K562 (cell line): ENCODE measurements around the gene NKX1-2. TPM values are rescaled to one million over a fixed set of nuclear protein-coding genes. Genes with fewer than 3 reads are reported as not detected.

Experiments
- ATAC-seq: fragments of 200-7000 bp; cut with Tn5 transposase; 3 replicates; pipeline ENCODE4 v1.9.1; 2020; ENCODE audit warnings: moderate library complexity
- BruUV-seq: library from RNA; stranded (reverse); fragments of 400-500 nt; replicated peaks from 2 replicates; lab custom pipeline; 2021; lab: Mats Ljungman, UMichigan
- CTCF ChIA-PET: fragments of 300-600 bp; formaldehyde crosslinking; extraction: SDS; loops from one replicate; lab custom pipeline; 2021; ENCODE audit warnings: low intra/inter-chr PET ratio; lab: Yijun Ruan, JAX
- POLR2A ChIA-PET: fragments of 300-600, 350-650 bp; sonication (Branson Sonifier 250); formaldehyde crosslinking; extraction: SDS; loops from one replicate; lab custom pipeline; 2021; ENCODE audit warnings: antibody characterized with exemption, inconsistent platforms; lab: Yijun Ruan, JAX
- DNase-seq, 4 experiments: peaks; one replicate each; pipeline versions ENCODE4 v3.0.0 to v3.0.0-alpha.2; 2011 to 2018; ENCODE audit warnings: low spot score in 3 of 4, mixed read lengths in 3 of 4; ENCODE audit errors: extremely low read depth in 1 of 4
- FAIRE-seq: peaks from 2 replicates; lab custom pipeline; 2011; peaks lifted over from hg19 to GRCh38; lab: Jason Lieb, UNC
- H2AFZ ChIP-seq: 2 replicates; pipeline ENCODE4 v1.6.0; 2011; ENCODE audit warnings: low read depth, low read length, control low read depth, inconsistent platforms
- H3K27ac ChIP-seq: fragments of 200-600 bp; 3 replicates; pipeline ENCODE4 v1.8.0; 2011; ENCODE audit warnings: low read depth, mild to moderate bottlenecking, control low read depth, inconsistent platforms, low read length, moderate library complexity, mixed read lengths; ENCODE audit errors: extremely low read depth
- H3K27me3 ChIP-seq, 2 experiments: fragments of 300-600 bp in 1 of 2; 2 replicates in 1 of 2; 3 replicates in 1 of 2; pipeline versions ENCODE4 v1.6.0 to v1.8.0; 2011; ENCODE audit warnings: inconsistent platforms in 2 of 2, low read length in 2 of 2, mild to moderate bottlenecking in 1 of 2, mixed read lengths in 1 of 2, moderate library complexity in 1 of 2; ENCODE audit not compliant: control insufficient read depth in 2 of 2, insufficient read depth in 2 of 2
- H3K36me3 ChIP-seq: fragments of 300-600 bp; 3 replicates; pipeline ENCODE4 v1.8.0; 2011; ENCODE audit warnings: mild to moderate bottlenecking, low read length, inconsistent platforms; ENCODE audit not compliant: control insufficient read depth, insufficient read depth
- H3K4me1 ChIP-seq, 2 experiments: fragments of 200-600 bp in 1 of 2; replicated peaks in 1 of 2; 2 replicates in 1 of 2; 3 replicates in 1 of 2; pipeline versions ENCODE4 v1.5.1 to v1.8.0; 2011; ENCODE audit warnings: inconsistent platforms in 2 of 2, low read length in 2 of 2, mild to moderate bottlenecking in 1 of 2, mixed read lengths in 1 of 2, moderate library complexity in 1 of 2; ENCODE audit not compliant: control insufficient read depth in 2 of 2, insufficient read depth in 2 of 2
- H3K4me2 ChIP-seq: 2 replicates; pipeline ENCODE4 v1.6.1; 2011; ENCODE audit warnings: low read length, control low read depth, inconsistent platforms, mixed read lengths; ENCODE audit not compliant: insufficient read depth
- H3K4me3 ChIP-seq: fragments of 200-600 bp; sonication (generic), shearing (Covaris generic); 2 replicates; pipeline ENCODE4 v1.5.1; 2016; ENCODE audit warnings: control low read depth, inconsistent platforms
- H3K79me2 ChIP-seq: fragments of 200-600 bp; 3 replicates; pipeline ENCODE4 v1.8.0; 2011; ENCODE audit warnings: low read length, inconsistent platforms; ENCODE audit not compliant: control insufficient read depth, insufficient read depth
- H3K9ac ChIP-seq, 2 experiments: 2 replicates each; pipeline versions ENCODE4 v1.6.0 to v1.6.1; 2011; ENCODE audit warnings: low read depth in 2 of 2, low read length in 2 of 2, control low read depth in 1 of 2, inconsistent platforms in 1 of 2, mild to moderate bottlenecking in 1 of 2, mixed read lengths in 1 of 2; ENCODE audit not compliant: insufficient read depth in 1 of 2
- H3K9me1 ChIP-seq: one replicate; pipeline ENCODE4 v1.6.0; 2011; ENCODE audit warnings: inconsistent platforms, mild to moderate bottlenecking, low read length, moderate library complexity; ENCODE audit not compliant: control insufficient read depth, insufficient read depth
- H3K9me3 ChIP-seq: replicated peaks from 2 replicates; pipeline ENCODE4 v1.5.1; 2011; ENCODE audit warnings: low read depth, low read length, inconsistent platforms; ENCODE audit not compliant: control insufficient read depth, insufficient read depth
- H4K20me1 ChIP-seq: replicated peaks from 2 replicates; pipeline ENCODE4 v1.6.1; 2011; ENCODE audit warnings: low read length, inconsistent platforms, mixed read lengths; ENCODE audit not compliant: control insufficient read depth, insufficient read depth
- CHCHD3 ChIP-seq: fragments of 250-450 bp; sonication (Bioruptor Pico); IDR thresholded peaks from 2 replicates; pipeline ENCODE4 v2.1.2; 2022; ENCODE audit warnings: mild to moderate bottlenecking
- DNMT1 ChIP-seq: fragments of 450-650 bp; IDR thresholded peaks from 2 replicates; pipeline ENCODE4 v1.6.1; 2016; ENCODE audit warnings: antibody characterized with exemption, mild to moderate bottlenecking
- HNRNPL ChIP-seq: fragments of 200-400 bp; formaldehyde crosslinking; IDR thresholded peaks from 2 replicates; pipeline ENCODE4 v1.6.1; 2017; ENCODE audit warnings: low read depth, mild to moderate bottlenecking, low read length
- PHF20 ChIP-seq: fragments of 450-650 bp; IDR thresholded peaks from 2 replicates; pipeline ENCODE4 v1.6.1; 2018; ENCODE audit not compliant: partially characterized antibody
- RBM15 ChIP-seq: fragments of 200-400 bp; formaldehyde crosslinking; IDR thresholded peaks from 2 replicates; pipeline ENCODE4 v1.6.1; 2018; ENCODE audit warnings: mild to moderate bottlenecking, low read length, moderate library complexity; ENCODE audit not compliant: insufficient read depth
- ZNF253 ChIP-seq: fragments of 250-450 bp; sonication (Bioruptor Pico); conservative IDR thresholded peaks from 2 replicates; pipeline ENCODE4 v1.6.1; 2021; ENCODE audit warnings: mild to moderate bottlenecking
- ZNF785 ChIP-seq: fragments of 250-450 bp; sonication (Bioruptor Pico); IDR thresholded peaks from 2 replicates; pipeline ENCODE4 v1.4.0; 2020; ENCODE audit warnings: mild to moderate bottlenecking
- ZNF830 ChIP-seq: fragments of 250-450 bp; sonication (Bioruptor Pico); IDR thresholded peaks from 2 replicates; pipeline ENCODE4 v1.5.0; 2021; ENCODE audit warnings: mild to moderate bottlenecking
- WGBS: fragments of 100-300 bp; shearing (Covaris generic); methylation state at CpG from one replicate; pipeline ENCODE4 v1.1.6; 2016; ENCODE audit warnings: low coverage, mixed read lengths; ENCODE audit not compliant: insufficient coverage; ENCODE audit errors: missing lambda C conversion rate; 5-methylcytosine and 5-hydroxymethylcytosine counted together
- in situ Hi-C: fragments of 300-500 bp; cut with MboI; formaldehyde crosslinking; loops from 4 replicates; pipeline ENCODE4 v1.15.0; 2018; ENCODE audit warnings: inconsistent platforms, mixed read lengths
- intact Hi-C: fragments of 100-400 bp; cut with micrococcal nuclease; formaldehyde crosslinking; loops from 2 replicates; pipeline ENCODE4 v1.14.2; 2022
- polyA plus RNA-seq, 8 experiments: library from polyadenylated mRNA; depleted of rRNA in 4 of 8; stranded (reverse) in 5 of 8; unstranded in 3 of 8; fragments of >200 nt; fragmentation: Nextera tagmentation in 2 of 8; fragmentation: Illumina TruSeq in 1 of 8; extraction: Ambion mirVana in 2 of 8; extraction: Trizol in 1 of 8; gene quantifications; 2 replicates each; pipeline versions ENCODE4 v1.2.1 to v1.2.3, GENCODE V29; 2011 to 2014; ENCODE audit warnings: inconsistent platforms in 1 of 8, missing spikeins in 1 of 8
- total RNA-seq, 7 experiments: library from RNA; depleted of rRNA in 6 of 7; stranded (reverse); fragments of >200 nt in 6 of 7; fragmentation: Illumina TruSeq in 2 of 7; extraction: Trizol in 2 of 7; gene quantifications; 2 replicates each; pipeline versions ENCODE4 v1.2.1 to v1.2.3, GENCODE V29; 2011 to 2021; ENCODE audit warnings: low replicate concordance in 1 of 7
- TF ChIP-seq, protein P1 (sequence below): sonication (generic); formaldehyde crosslinking; IDR thresholded peaks from 2 replicates; pipeline ENCODE4 v1.8.0; 2022; ENCODE audit warnings: missing genetic modification reagents, mild to moderate bottlenecking, borderline replicate concordance
- TF ChIP-seq, protein P2 (sequence below): fragments of 450-650 bp; formaldehyde crosslinking; IDR thresholded peaks from 2 replicates; pipeline ENCODE4 v1.4.0; 2020; ENCODE audit warnings: mild to moderate bottlenecking, mixed read lengths
- TF ChIP-seq, protein P3 (sequence below), 2 experiments: fragments of 450-650 bp in 1 of 2; sonication (generic) in 1 of 2; formaldehyde crosslinking in 1 of 2; IDR thresholded peaks; 2 replicates each; pipeline versions ENCODE4 v1.7.1 to v1.9.0; 2016 to 2022; ENCODE audit warnings: inconsistent platforms in 1 of 2, mild to moderate bottlenecking in 1 of 2, missing genetic modification reagents in 1 of 2

NKX1-2 gene
- total and polyA plus RNA-seq, 9 of the 15 experiments (the other 6 are each of a cell fraction or from before 2014, with no cell fraction given): not detected

DNA sequence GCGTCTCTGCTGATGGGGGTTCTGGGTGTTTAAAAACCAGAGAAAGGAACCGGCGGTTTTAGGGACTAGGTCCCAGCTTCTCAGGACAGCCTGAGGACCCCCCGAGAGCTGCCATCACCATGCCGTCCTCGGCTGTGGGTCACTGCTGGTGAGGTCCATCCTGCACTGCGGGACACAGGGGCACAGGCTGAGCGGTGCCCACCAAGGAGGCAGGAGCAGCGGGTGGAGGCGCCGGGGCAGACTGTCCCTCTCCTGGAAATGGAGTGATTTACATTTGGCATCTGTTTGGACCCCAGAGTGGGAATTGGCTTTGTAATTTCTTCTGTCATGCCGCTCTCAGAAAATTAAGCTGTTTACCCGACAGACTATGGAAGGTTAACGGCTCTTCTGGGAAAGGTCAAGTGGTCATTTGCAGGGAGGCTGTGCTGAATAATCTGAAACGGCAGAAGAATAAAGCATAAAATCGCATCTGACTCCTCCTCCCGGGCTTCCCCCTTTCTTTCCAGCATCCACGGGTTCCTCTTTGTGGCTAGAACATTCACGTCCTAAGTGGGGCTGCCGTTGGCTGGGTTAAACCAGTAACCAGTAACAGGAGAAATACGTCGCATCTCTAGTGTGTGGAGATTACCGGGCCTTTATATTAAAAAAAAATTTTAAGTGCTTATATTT lies 43.5 kb upstream of the NKX1-2 start:
- no peaks in the 10 kb centered on the region for H3K79me2 ChIP-seq
- H3K36me3 ChIP-seq: no peaks in the 10 kb centered on the region
- BruUV-seq: no TSS peak
- no peaks in the 10 kb centered on the region for H4K20me1 ChIP-seq
- FAIRE-seq (no peak), DNase-seq (no peak), ATAC-seq (no peak)
- no peak overlapping the region for H3K27ac ChIP-seq
- H3K4me1 ChIP-seq: peaks cover 0 to 19% of the 10 kb centered on the region in 2 experiments; a peak in 4 of 5 replicates
- H3K9me3 ChIP-seq: no peaks in the 10 kb centered on the region
- H3K4me2 ChIP-seq: no peak overlapping the region
- ChIA-PET POLR2A (no interaction called here), CTCF (no interaction called here)
- intact Hi-C loops (no loop called here), in situ Hi-C loops (no loop called here)
- H3K9ac ChIP-seq: no peak overlapping the region
- no peak overlapping the region for H3K4me3 ChIP-seq
- H2AFZ ChIP-seq: no peak overlapping the region
- H3K9me1 ChIP-seq: no peaks in the 10 kb centered on the region
- no peaks in the 10 kb centered on the region for H3K27me3 ChIP-seq
- 40% methylated on average over 15 of the region's 23 CpGs for WGBS
- TF ChIP-seq, protein P1, sequence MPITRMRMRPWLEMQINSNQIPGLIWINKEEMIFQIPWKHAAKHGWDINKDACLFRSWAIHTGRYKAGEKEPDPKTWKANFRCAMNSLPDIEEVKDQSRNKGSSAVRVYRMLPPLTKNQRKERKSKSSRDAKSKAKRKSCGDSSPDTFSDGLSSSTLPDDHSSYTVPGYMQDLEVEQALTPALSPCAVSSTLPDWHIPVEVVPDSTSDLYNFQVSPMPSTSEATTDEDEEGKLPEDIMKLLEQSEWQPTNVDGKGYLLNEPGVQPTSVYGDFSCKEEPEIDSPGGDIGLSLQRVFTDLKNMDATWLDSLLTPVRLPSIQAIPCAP (CRISPR knock-in tag): no peak
- TF ChIP-seq ZNF785 (no peak), PHF20 (no peak), ZNF830 (CRISPR knock-in tag) (no peak), CHCHD3 (no peak), RBM15 (no peak), DNMT1 (no peak), HNRNPL (no peak), ZNF253 (CRISPR knock-in tag) (no peak)
- TF ChIP-seq, protein P2, sequence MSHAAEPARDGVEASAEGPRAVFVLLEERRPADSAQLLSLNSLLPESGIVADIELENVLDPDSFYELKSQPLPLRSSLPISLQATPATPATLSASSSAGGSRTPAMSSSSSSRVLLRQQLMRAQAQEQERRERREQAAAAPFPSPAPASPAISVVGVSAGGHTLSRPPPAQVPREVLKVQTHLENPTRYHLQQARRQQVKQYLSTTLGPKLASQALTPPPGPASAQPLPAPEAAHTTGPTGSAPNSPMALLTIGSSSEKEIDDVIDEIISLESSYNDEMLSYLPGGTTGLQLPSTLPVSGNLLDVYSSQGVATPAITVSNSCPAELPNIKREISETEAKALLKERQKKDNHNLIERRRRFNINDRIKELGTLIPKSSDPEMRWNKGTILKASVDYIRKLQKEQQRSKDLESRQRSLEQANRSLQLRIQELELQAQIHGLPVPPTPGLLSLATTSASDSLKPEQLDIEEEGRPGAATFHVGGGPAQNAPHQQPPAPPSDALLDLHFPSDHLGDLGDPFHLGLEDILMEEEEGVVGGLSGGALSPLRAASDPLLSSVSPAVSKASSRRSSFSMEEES (CRISPR knock-in tag): no peak
- TF ChIP-seq, protein P3, sequence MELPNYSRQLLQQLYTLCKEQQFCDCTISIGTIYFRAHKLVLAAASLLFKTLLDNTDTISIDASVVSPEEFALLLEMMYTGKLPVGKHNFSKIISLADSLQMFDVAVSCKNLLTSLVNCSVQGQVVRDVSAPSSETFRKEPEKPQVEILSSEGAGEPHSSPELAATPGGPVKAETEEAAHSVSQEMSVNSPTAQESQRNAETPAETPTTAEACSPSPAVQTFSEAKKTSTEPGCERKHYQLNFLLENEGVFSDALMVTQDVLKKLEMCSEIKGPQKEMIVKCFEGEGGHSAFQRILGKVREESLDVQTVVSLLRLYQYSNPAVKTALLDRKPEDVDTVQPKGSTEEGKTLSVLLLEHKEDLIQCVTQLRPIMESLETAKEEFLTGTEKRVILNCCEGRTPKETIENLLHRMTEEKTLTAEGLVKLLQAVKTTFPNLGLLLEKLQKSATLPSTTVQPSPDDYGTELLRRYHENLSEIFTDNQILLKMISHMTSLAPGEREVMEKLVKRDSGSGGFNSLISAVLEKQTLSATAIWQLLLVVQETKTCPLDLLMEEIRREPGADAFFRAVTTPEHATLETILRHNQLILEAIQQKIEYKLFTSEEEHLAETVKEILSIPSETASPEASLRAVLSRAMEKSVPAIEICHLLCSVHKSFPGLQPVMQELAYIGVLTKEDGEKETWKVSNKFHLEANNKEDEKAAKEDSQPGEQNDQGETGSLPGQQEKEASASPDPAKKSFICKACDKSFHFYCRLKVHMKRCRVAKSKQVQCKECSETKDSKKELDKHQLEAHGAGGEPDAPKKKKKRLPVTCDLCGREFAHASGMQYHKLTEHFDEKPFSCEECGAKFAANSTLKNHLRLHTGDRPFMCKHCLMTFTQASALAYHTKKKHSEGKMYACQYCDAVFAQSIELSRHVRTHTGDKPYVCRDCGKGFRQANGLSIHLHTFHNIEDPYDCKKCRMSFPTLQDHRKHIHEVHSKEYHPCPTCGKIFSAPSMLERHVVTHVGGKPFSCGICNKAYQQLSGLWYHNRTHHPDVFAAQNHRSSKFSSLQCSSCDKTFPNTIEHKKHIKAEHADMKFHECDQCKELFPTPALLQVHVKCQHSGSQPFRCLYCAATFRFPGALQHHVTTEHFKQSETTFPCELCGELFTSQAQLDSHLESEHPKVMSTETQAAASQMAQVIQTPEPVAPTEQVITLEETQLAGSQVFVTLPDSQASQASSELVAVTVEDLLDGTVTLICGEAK (IDR thresholded peaks at IDR 0.05): no peak
- TF ChIP-seq, protein P3 (CRISPR knock-in tag; IDR thresholded peaks at IDR 0.05): no peak
